K562 (cell line): ENCODE measurements around the gene PNPLA7. TPM values are rescaled to one million over a fixed set of nuclear protein-coding genes. Genes with fewer than 3 reads are reported as not detected.

Experiments
- BHLHE40 ChIP-seq: IDR thresholded peaks from 2 replicates; pipeline ENCODE4 v1.6.1; 2011; ENCODE audit warnings: low read length, improper control_type of control experiment
- CBX1 ChIP-seq: sonication (generic); IDR thresholded peaks from 2 replicates; pipeline ENCODE4 v1.6.1; 2016; ENCODE audit warnings: antibody characterized with exemption, low read depth, mild to moderate bottlenecking
- FOS ChIP-seq: IDR thresholded peaks from 3 replicates; pipeline ENCODE4 v1.6.1; 2011; ENCODE audit not compliant: insufficient read length; ENCODE audit errors: extremely low read depth
- HCFC1 ChIP-seq: IDR thresholded peaks from 2 replicates; pipeline ENCODE4 v1.6.1; 2012; ENCODE audit warnings: low read depth, low read length, improper control_type of control experiment
- L3MBTL2 ChIP-seq: fragments of 450-650 bp; IDR thresholded peaks from 2 replicates; pipeline ENCODE4 v1.6.1; 2016; ENCODE audit warnings: mild to moderate bottlenecking, moderate library complexity
- MAZ ChIP-seq, 2 experiments: fragments of 450-650 bp in 1 of 2; sonication (generic) in 1 of 2; formaldehyde crosslinking; IDR thresholded peaks in 1 of 2; conservative IDR thresholded peaks in 1 of 2; 2 replicates each; pipeline versions ENCODE4 v1.4.0 to v1.5.0; 2020; ENCODE audit warnings: mild to moderate bottlenecking in 1 of 2, missing genetic modification reagents in 1 of 2
- MCM2 ChIP-seq: fragments of 450-650 bp; IDR thresholded peaks from 2 replicates; pipeline ENCODE4 v1.6.1; 2017; ENCODE audit warnings: low read depth, mild to moderate bottlenecking
- MXD1 ChIP-seq: fragments of 250-450 bp; sonication (Bioruptor Pico); IDR thresholded peaks from 2 replicates; pipeline ENCODE4 v1.8.0; 2021; ENCODE audit warnings: borderline replicate concordance, mild to moderate bottlenecking, moderate library complexity; ENCODE audit not compliant: poor library complexity, severe bottlenecking
- NBN ChIP-seq: fragments of 450-650 bp; IDR thresholded peaks from 2 replicates; pipeline ENCODE4 v1.6.1; 2016; ENCODE audit warnings: low read depth, mild to moderate bottlenecking
- NFIC ChIP-seq: fragments of 450-650 bp; IDR thresholded peaks from 2 replicates; pipeline ENCODE4 v1.6.1; 2017; ENCODE audit warnings: mild to moderate bottlenecking, inconsistent platforms
- PHF8 ChIP-seq: fragments of 200-600 bp; sonication (generic); IDR thresholded peaks from 2 replicates; pipeline ENCODE4 v1.6.1; 2012; ENCODE audit warnings: mixed run types, mild to moderate bottlenecking, inconsistent platforms, low read length, moderate library complexity, borderline replicate concordance
- POLR2A ChIP-seq: fragments of 450-650 bp; conservative IDR thresholded peaks from 2 replicates; pipeline ENCODE4 v1.6.1; 2016
- RUNX1 ChIP-seq: sonication (generic); IDR thresholded peaks from 2 replicates; pipeline ENCODE4 v1.6.1; 2016; ENCODE audit warnings: antibody characterized with exemption, low read depth
- STAG1 ChIP-seq: sonication (generic); formaldehyde crosslinking; IDR thresholded peaks from 2 replicates; pipeline ENCODE4 v1.5.0; 2020; ENCODE audit warnings: missing genetic modification reagents, borderline replicate concordance
- TBP ChIP-seq: optimal IDR thresholded peaks from 2 replicates; pipeline ENCODE3; 2011; ENCODE audit warnings: low read depth, low read length, improper control_type of control experiment
- TEAD2 ChIP-seq: fragments of 450-650 bp; IDR thresholded peaks from 2 replicates; pipeline ENCODE4 v1.6.1; 2016; ENCODE audit warnings: missing genetic modification characterization, control low read depth, missing compliant biosample characterization
- TRIM24 ChIP-seq, 2 experiments: fragments of 450-650 bp; IDR thresholded peaks; 2 replicates each; pipeline ENCODE4 v1.6.1; 2016
- YY1 ChIP-seq, 3 experiments: IDR thresholded peaks; 2 replicates each; pipeline ENCODE4 v1.6.1; 2011; ENCODE audit warnings: low read length in 2 of 3, mild to moderate bottlenecking in 2 of 3, moderate library complexity in 2 of 3, borderline replicate concordance in 1 of 3, control low read depth in 1 of 3, low read depth in 1 of 3; ENCODE audit not compliant: insufficient read depth in 3 of 3, insufficient replicate concordance in 2 of 3, control insufficient read depth in 1 of 3, insufficient read length in 1 of 3; ENCODE audit errors: extremely low read depth in 1 of 3
- ZBTB1 ChIP-seq: sonication (generic); formaldehyde crosslinking; IDR thresholded peaks from 2 replicates; pipeline ENCODE4 v1.8.1; 2023; ENCODE audit warnings: missing genetic modification reagents, low read depth, mild to moderate bottlenecking, borderline replicate concordance
- ZBTB2 ChIP-seq: fragments of 450-650 bp; IDR thresholded peaks from 2 replicates; pipeline ENCODE4 v1.6.1; 2016; ENCODE audit warnings: antibody characterized with exemption
- ZBTB9 ChIP-seq: fragments of 450-650 bp; formaldehyde crosslinking; IDR thresholded peaks from 2 replicates; pipeline ENCODE4 v1.4.0; 2020; ENCODE audit warnings: mild to moderate bottlenecking, moderate library complexity
- ZFX ChIP-seq: sonication (generic); formaldehyde crosslinking; IDR thresholded peaks from 2 replicates; pipeline ENCODE4 v1.8.0; 2022; ENCODE audit warnings: mild to moderate bottlenecking, missing genetic modification reagents, moderate library complexity
- ZNF124 ChIP-seq: sonication (generic); formaldehyde crosslinking; IDR thresholded peaks from 2 replicates; pipeline ENCODE4 v1.8.1; 2022; ENCODE audit warnings: missing genetic modification reagents
- ZNF740 ChIP-seq, 3 experiments: fragments of 200-800 bp in 1 of 3; sonication (Bioruptor generic) in 1 of 3; sonication (generic) in 1 of 3; formaldehyde crosslinking in 1 of 3; IDR thresholded peaks; 2 replicates each; pipeline versions ENCODE4 v1.6.1 to v1.8.0; 2016 to 2022; ENCODE audit warnings: mild to moderate bottlenecking in 2 of 3, missing compliant biosample characterization in 2 of 3, missing genetic modification characterization in 2 of 3, missing genetic modification reagents in 1 of 3
- polyA plus RNA-seq, 8 experiments: library from polyadenylated mRNA; depleted of rRNA in 4 of 8; stranded (reverse) in 5 of 8; unstranded in 3 of 8; fragments of >200 nt; fragmentation: Nextera tagmentation in 2 of 8; fragmentation: Illumina TruSeq in 1 of 8; extraction: Ambion mirVana in 2 of 8; extraction: Trizol in 1 of 8; gene quantifications; 2 replicates each; pipeline versions ENCODE4 v1.2.1 to v1.2.3, GENCODE V29; 2011 to 2014; ENCODE audit warnings: inconsistent platforms in 1 of 8, missing spikeins in 1 of 8
- total RNA-seq, 7 experiments: library from RNA; depleted of rRNA in 6 of 7; stranded (reverse); fragments of >200 nt in 6 of 7; fragmentation: Illumina TruSeq in 2 of 7; extraction: Trizol in 2 of 7; gene quantifications; 2 replicates each; pipeline versions ENCODE4 v1.2.1 to v1.2.3, GENCODE V29; 2011 to 2021; ENCODE audit warnings: low replicate concordance in 1 of 7

PNPLA7 gene
- total and polyA plus RNA-seq, 9 of the 15 experiments (the other 6 are each of a cell fraction or from before 2014, with no cell fraction given) = 0.01 to 0.85 (median 0.19) TPM; not detected in 1

- TF ChIP-seq CBX1 = 0 out of 2 replicates have a peak, but pooled peaks have one; percentile 40
- TF ChIP-seq HCFC1 = 0 out of 2 replicates have a peak, but pooled peaks have one; percentile 6
- no peak for TF ChIP-seq NBN
- TF ChIP-seq NFIC = peak; percentile 47; the same call in 1 of the 2 replicates
- TF ChIP-seq YY1 (IDR thresholded peaks at IDR 0.05; ENCODE audit: borderline replicate concordance in 1 of 3, control insufficient read depth in 1 of 3, extremely low read depth in 1 of 3, insufficient read depth in 3 of 3, insufficient read length in 1 of 3, insufficient replicate concordance in 2 of 3, low read depth in 1 of 3, low read length in 2 of 3) = peak; percentile 34 to 85 (median 43)
- TF ChIP-seq ZBTB2 = no peak
- TF ChIP-seq RUNX1 = no peak
- no peak for TF ChIP-seq MXD1 (CRISPR knock-in tag)
- TF ChIP-seq ZFX = peak; percentile 88
- no peak for TF ChIP-seq ZNF124
- TF ChIP-seq ZBTB1 (CRISPR knock-in tag) = no peak
- no peak for TF ChIP-seq TEAD2 (tag)
- TF ChIP-seq TBP = peak; percentile 43
- TF ChIP-seq FOS = no peak
- peak; percentile 54 for TF ChIP-seq BHLHE40
- TF ChIP-seq PHF8 = peak; percentile 53; the same call in 1 of the 2 replicates
- TF ChIP-seq STAG1 (CRISPR knock-in tag) = no peak
- peak; percentile 86 for TF ChIP-seq ZNF740 (CRISPR knock-in tag; IDR thresholded peaks at IDR 0.05)
- peak in 1 of 2 experiments; percentile 59; a peak in 1 of 4 replicates for TF ChIP-seq ZNF740 (tag; IDR thresholded peaks at IDR 0.05)
- TF ChIP-seq POLR2A = 0 out of 2 replicates have a peak, but pooled peaks have one; percentile 36
- peak; percentile 33; the same call in 1 of the 2 replicates for TF ChIP-seq ZBTB9 (CRISPR knock-in tag)
- no peak for TF ChIP-seq TRIM24 (IDR thresholded peaks at IDR 0.05)
- TF ChIP-seq L3MBTL2 = peak; percentile 38
- TF ChIP-seq MAZ (CRISPR knock-in tag; conservative IDR thresholded peaks at IDR 0.05 in 1 of 2, IDR thresholded peaks at IDR 0.05 in 1 of 2) = 0 out of 4 replicates have a peak, but pooled peaks of 1 of the 2 experiments have one; percentile 26
- TF ChIP-seq MCM2 = no peak
Observed at GRCh38 chr9:137429974-137430722, 120.1 kb downstream of the PNPLA7 start (continued).
